Urinary bladder (tissue), 4 donors: ENCODE measurements around the gene NT5DC2. TPM values are rescaled to one million over a fixed set of nuclear protein-coding genes. Genes with fewer than 3 reads are reported as not detected.
A peak's percentile ranks its signal among the peaks of the same experiment; 100 is the strongest.

Experiments used
- DNase-seq: peaks from one replicate; pipeline ENCODE4 v3.0.0-alpha.2; 2015; ENCODE audit errors: extremely low spot score
- H3K27ac ChIP-seq: one replicate; pipeline ENCODE4 v1.5.1; 2013; ENCODE audit warnings: low read depth, mild to moderate bottlenecking, moderate library complexity
- H3K36me3 ChIP-seq: one replicate; pipeline ENCODE4 v1.6.1; 2013; ENCODE audit warnings: mild to moderate bottlenecking, moderate library complexity; ENCODE audit not compliant: insufficient read depth
- H3K4me1 ChIP-seq: one replicate; pipeline ENCODE4 v1.6.1; 2013; ENCODE audit warnings: mild to moderate bottlenecking, moderate library complexity; ENCODE audit not compliant: insufficient read depth
- H3K4me3 ChIP-seq: one replicate; pipeline ENCODE4 v1.5.1; 2013; ENCODE audit warnings: low read depth, low read length
- WGBS: extraction: QIAGEN DNeasy Blood & Tissue Kit; methylation state at CpG from one replicate; pipeline ENCODE4 v1.1.7; 2013; 5-methylcytosine and 5-hydroxymethylcytosine counted together
- polyA plus RNA-seq: library from polyadenylated mRNA; stranded (reverse); fragments of 200-250 nt; gene quantifications from one replicate; pipeline ENCODE4 v1.2.3, GENCODE V29; 2013
- total RNA-seq: library from RNA; depleted of rRNA; stranded (reverse); fragments of >200 nt; gene quantifications from one replicate; pipeline ENCODE4 v1.2.3, GENCODE V29; 2014
- donor health status: healthy with polysubstance abuse.
- donor health status: healthy.

NT5DC2 gene
- total and polyA plus RNA-seq, 2 donors: 32.9 to 63.8 TPM

DNA sequence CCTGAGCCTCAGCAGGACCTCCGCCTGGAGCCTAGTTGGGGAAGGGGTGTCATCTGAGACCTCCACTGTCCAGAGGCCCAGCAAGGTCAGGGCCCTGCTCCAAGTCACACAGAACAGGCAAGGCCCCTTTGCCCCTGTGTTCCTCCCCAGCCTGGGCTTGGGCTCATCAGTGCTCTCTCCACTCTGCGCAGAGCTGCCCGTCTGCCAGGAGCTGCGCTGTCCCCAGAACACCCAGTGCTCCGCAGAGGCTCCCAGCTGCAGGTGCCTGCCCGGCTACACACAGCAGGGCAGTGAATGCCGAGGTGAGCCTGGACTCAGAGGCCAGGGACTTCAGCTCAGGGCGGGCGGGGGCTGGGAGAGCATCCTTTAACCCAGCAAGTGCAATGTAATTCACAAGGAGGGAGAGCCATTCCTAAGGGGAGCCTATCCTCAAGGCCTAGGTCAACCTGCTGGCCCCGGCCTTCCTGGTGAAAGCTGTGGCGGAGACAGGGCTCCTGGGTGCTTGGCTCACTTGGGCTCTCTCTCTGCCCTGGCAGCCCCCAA lies 30.8 kb downstream of the NT5DC2 start:
- 94% methylated on average over 11 of the region's 11 CpGs for WGBS
- H3K27ac ChIP-seq: no peak overlapping the region
- DNase-seq: no peak
- no peak overlapping the region for H3K4me3 ChIP-seq
- no peaks in the 10 kb centered on the region for H3K4me1 ChIP-seq
- no peaks in the 10 kb centered on the region for H3K36me3 ChIP-seq

- Histone ChIP-seq H3K27ac (no peak overlapping the region), H3K36me3 (no peaks in the 10 kb centered on the region), H3K4me1 (no peaks in the 10 kb centered on the region), H3K4me3 (no peak overlapping the region)
- WGBS: 94% methylated on average over 11 of the region's 11 CpGs
- DNase-seq: no peak
Measured at GRCh38 chr3:52502001-52502400, 31.7 kb downstream of the NT5DC2 start.

GRCh38 chr3:52501046-52501445 lies 32.6 kb downstream of the NT5DC2 start:
- WGBS: 85% methylated on average over 11 of the region's 11 CpGs
- Histone ChIP-seq H3K27ac (no peak overlapping the region), H3K36me3 (no peaks in the 10 kb centered on the region), H3K4me1 (no peaks in the 10 kb centered on the region), H3K4me3 (no peak overlapping the region)
- no peak for DNase-seq

DNA sequence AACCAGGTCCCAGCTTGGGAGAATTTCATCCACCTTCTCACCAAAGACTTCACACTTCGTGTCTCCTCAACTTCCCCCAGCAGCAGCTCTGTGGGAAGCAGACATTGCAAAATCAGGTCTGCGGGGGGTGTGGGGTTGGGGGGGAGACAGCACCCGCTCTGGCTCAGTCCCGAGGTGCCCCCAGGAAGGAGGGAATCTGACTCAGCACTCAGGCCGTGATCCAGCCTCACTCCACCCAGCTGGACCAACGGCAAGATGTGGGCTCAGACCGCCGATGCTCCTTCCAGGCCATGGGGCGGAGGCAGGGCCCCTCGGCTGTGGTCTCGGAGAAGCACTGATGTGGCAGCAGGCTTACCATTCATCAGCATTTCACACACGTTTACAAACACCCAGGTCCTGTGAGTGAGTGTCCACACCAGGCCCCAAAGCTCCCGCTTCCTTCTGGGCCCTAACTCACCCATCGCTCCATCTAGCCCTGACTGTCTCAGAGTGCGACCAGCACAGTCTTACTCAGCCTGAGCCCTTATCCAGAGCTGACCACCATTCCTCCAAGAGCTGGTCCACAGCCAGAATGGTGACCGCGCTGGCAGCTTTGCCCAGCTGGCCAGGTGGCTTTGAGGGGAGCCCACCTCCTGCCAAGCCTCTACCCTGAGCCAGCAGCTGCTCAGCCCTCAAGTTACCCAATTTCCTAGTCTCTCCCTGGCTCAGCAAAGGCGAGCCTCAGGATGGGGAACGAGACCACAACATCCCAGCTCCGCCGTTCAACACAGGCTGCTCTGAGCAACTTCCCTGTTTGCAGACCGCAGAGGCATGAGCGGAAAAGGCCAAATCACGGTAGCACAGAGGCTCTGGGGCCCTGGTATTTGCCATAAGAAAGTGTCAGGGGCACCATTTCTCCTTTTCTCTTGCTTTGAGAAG lies 35.3 kb downstream of the NT5DC2 start:
- H3K4me1 ChIP-seq: no peaks in the 10 kb centered on the region
- no peak overlapping the region for H3K27ac ChIP-seq
- DNase-seq: no peak
- 62% methylated on average over 24 of the region's 24 CpGs for WGBS
- no peaks in the 10 kb centered on the region for H3K36me3 ChIP-seq
- H3K4me3 ChIP-seq: no peak overlapping the region

DNA sequence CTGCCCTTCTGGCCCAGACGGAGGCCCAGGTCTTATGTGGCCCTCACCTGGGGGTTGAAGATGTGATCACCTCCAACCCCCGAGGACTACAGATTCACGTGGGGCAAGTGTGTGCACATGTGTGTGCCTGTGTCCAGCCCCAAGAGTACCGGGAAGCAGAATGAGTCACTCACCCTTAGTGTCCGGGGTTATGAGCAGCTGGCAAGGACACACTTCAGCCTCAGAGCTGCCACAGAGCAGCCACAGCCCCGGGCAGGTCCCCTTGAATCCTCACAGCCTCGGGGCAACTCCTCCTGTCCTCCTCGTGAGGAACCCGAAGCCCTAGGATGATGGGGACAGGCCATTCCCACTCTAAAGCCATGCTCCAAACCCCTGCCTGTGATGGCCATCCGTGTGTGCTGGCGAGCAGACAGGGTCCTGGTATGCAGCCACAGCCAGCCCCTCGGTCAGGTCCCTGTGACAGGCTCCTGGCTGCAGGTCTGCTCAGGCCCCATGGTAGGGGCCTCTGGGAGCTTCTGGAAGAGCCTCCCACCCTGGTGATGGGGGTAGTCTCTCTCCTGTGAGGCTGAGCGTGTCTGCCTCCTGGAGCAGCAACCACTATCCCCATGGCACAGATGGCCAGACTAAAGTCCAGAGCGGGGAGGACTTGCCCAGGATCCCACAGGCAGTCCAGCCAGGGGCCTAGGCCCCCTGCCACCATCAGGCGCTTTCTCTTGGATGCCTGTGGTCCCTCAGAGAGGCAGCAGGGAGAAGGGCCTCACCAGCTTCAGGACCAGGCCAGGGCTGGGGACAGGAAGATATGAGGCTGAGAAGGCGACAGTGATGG lies 37.7 kb downstream of the NT5DC2 start:
- WGBS: 61% methylated on average over 16 of the region's 16 CpGs
- no peak for DNase-seq
- Histone ChIP-seq H3K4me3 (peak overlapping the region; percentile 12), H3K27ac (peak overlapping the region; percentile 47), H3K4me1 (no peaks in the 10 kb centered on the region), H3K36me3 (peaks cover 7% of the 10 kb centered on the region)

DNA sequence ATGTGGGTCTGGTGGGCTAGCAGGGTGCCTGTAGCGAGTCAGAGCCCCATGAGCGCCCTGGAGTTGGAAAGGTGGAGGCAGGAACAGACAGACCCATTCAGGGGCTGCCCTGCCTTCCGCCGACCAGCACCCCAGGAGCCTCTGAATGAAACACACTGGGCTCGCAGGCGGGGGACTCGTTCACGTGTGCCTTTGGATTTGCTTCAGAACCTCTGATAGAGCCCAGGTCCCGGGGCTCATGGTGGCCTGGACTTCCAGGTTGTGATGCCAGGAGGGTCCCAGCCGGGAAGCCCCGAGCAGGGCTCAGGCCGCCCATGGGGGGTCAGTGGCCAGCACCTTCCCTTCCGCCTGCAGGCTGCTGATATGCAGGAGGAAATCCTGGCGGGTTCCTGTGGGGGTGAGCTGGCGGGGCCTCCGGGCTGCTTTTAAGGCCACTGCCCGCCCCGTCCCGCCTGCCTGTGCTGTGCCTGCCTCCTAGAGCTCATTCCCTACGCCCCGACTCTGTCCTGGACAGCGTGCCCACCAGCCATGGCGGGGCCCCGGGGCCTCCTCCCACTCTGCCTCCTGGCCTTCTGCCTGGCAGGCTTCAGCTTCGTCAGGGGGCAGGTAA lies 38.7 kb downstream of the NT5DC2 start, which contains the start of gene STAB1:
Gene STAB1 (plus strand): TSS at position 453 of the 610 bp plus-strand sequence. CDS start 76 bp downstream, at position 529.
- Histone ChIP-seq H3K36me3 (peaks cover 12% of the 10 kb centered on the region), H3K4me3 (peak within 1 kb of the TSS; percentile 12), H3K4me1 (no peaks in the 10 kb centered on the region), H3K27ac (peak within 1 kb of the TSS; percentile 47)
- 47% methylated on average over 25 of the region's 25 CpGs for WGBS
- no peak for DNase-seq

DNA sequence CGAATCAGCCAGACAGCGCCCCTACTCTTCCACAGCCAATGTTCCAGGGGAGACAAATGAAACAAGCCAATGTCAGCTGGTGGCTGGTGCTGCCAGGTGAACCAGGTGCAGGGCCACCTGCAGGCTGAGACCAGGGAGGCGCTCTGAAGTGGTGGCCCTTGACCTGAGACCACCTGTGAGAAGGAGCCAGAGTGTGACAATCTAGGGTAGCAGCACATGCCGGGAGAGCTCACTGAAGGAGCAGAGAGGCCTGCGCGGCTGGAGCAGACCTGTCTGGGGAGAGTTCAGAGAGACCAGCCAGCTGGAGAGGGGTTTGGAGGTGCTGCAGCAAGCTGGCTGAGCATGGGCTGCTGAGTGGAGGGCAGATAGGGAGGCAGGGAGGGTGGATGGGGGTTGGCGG lies 39.2 kb downstream of the NT5DC2 start:
- H3K4me3 ChIP-seq: no peak overlapping the region
- no peak for DNase-seq
- H3K4me1 ChIP-seq: no peaks in the 10 kb centered on the region
- WGBS: 73% methylated on average over 7 of the region's 7 CpGs
- peaks cover 12% of the 10 kb centered on the region for H3K36me3 ChIP-seq
- no peak overlapping the region for H3K27ac ChIP-seq

DNA sequence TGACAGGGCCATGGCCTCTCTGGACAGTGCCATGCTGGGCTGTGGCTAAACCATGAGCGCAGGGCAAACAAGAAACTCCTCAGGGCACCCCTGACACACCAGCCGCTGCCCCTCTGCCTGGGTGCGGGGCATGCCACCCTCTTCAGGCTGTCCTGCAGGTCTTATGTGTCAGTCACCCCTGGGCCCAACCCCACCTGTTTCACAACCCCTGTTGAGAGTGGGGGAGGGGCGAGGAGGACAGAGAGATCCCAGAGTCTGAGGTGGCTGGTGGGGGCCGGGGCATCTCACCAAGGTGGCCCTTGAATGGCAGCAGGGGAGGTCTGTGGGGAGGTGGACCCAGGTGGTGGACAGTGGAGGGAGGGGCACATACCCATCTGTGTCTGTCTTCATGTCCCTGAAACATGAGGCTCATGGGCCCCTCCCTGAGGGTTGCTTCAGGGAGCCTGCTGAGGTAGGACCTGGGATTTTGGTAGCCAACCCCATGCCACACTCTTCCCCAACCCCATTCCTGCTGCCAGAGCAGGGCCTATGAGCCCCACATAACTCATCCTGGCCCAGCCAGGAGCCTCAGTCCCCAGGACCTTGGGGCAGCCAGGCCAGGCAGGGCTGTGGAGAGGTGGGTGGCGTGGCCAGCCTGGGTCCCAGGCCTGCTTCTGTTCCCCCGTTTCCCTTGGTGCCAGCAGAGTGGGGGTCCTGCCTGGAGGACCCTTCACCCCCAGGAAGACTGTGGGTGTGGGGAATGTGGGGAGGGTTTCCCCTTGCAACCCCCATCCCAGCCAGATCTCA lies 40.2 kb downstream of the NT5DC2 start:
- peaks cover 13% of the 10 kb centered on the region for H3K36me3 ChIP-seq
- H3K27ac ChIP-seq: no peak overlapping the region
- H3K4me1 ChIP-seq: no peaks in the 10 kb centered on the region
- DNase-seq: no peak
- H3K4me3 ChIP-seq: no peak overlapping the region
- 93% methylated on average over 7 of the region's 7 CpGs for WGBS

- no peak for DNase-seq
- H3K36me3 ChIP-seq: peaks cover 16% of the 10 kb centered on the region
- H3K27ac ChIP-seq: no peak overlapping the region
- no peak overlapping the region for H3K4me3 ChIP-seq
- 89% methylated on average over 21 of the region's 21 CpGs for WGBS
- no peaks in the 10 kb centered on the region for H3K4me1 ChIP-seq
Measured at GRCh38 chr3:52492059-52492458, 41.6 kb downstream of the NT5DC2 start.

DNA sequence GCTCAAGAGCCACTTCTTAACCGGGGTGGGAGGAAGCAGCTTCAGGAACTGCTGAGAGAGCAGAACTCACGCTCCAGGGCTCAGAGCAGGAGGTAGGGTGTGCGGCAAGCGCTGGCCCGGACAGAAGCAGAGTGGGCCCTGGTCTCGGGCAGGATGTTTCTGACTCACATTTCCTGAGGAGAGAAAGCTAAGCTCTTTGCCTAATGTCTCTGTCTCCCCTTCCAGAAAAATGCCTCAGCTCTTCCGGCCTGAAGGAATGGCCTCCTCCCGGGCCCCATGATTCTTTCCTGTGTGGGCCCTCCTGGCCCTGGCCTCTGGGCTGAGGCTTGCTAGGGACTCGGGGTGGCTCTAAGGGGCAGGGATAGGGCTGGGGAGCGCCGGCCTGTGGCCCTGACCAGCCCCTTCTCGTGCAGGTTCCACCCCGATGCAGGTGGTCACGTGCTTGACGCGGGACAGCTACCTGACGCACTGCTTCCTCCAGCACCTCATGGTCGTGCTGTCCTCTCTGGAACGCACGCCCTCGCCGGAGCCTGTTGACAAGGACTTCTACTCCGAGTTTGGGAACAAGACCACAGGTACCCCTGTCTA lies 42.6 kb downstream of the NT5DC2 start:
- Histone ChIP-seq H3K4me3 (no peak overlapping the region), H3K27ac (no peak overlapping the region), H3K36me3 (peaks cover 16% of the 10 kb centered on the region), H3K4me1 (no peaks in the 10 kb centered on the region)
- DNase-seq: no peak
- WGBS: 84% methylated on average over 23 of the region's 23 CpGs

DNA sequence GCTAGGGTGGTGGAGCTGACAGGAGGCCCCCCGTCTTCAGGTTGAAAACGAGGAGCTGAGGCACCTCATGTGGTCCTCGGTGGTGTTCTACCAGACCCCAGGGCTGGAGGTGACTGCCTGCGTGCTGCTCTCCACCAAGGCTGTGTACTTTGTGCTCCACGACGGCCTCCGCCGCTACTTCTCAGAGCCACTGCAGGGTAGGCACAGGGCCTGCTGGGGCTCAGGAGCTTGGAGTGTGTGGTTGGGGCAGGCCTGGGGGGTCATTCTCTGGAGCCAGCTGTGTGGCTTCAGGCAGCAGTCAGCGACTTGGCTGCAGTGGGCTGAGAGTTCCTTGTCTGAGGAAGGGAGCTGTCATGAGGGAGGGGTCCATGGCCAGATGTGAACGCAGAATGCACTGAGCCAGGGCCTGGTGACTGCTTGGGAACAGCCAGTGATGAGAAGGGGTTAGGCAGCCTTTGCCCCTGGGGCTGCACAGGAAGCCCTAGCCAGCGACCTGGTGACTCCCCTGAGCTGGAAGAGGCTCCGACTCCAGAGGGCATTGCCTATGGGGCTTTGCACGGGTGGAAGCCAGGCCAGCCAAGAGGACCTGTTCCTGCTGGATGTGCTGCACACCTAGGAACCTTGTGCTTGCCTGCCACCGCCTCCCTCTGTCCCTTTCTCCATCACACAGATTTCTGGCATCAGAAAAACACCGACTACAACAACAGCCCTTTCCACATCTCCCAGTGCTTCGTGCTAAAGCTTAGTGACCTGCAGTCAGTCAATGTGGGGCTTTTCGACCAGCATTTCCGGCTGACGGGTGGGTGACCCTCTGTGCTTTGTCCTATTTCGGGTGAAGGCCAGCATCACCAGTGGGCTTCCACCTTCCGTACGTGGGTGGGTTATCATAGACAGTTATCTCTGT lies 43.4 kb downstream of the NT5DC2 start:
- no peak for DNase-seq
- WGBS: 82% methylated on average over 22 of the region's 22 CpGs
- no peak overlapping the region for H3K27ac ChIP-seq
- H3K4me1 ChIP-seq: no peaks in the 10 kb centered on the region
- H3K4me3 ChIP-seq: no peak overlapping the region
- peaks cover 16% of the 10 kb centered on the region for H3K36me3 ChIP-seq

DNA sequence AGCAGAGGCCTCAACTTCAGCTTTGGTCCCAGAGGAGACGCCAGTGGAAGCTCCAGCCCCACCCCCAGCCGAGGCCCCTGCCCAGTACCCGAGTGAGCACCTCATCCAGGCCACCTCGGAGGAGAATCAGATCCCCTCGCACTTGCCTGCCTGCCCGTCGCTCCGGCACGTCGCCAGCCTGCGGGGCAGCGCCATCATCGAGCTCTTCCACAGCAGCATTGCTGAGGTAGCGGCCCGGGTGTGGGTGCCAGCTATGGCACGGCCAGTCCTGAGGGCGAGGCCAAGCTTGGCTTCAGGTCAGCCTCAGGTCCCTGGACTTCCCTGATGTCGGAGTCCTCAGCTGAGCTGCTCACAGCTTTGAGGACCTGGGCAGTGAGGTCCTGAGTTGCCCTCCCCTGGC lies 44.2 kb downstream of the NT5DC2 start:
- peaks cover 16% of the 10 kb centered on the region for H3K36me3 ChIP-seq
- no peak overlapping the region for H3K27ac ChIP-seq
- H3K4me1 ChIP-seq: no peaks in the 10 kb centered on the region
- no peak for DNase-seq
- H3K4me3 ChIP-seq: no peak overlapping the region
- 92% methylated on average over 18 of the region's 18 CpGs for WGBS
